ENCODE data around the gene UBASH3A. TPM values are rescaled to one million over a fixed set of nuclear protein-coding genes. Genes with fewer than 3 reads are reported as not detected.

The UBASH3A gene
- total RNA-seq, 1 experiment from 2014 or later: not detected

GRCh38 chr21:42432695-42433094 is 29.0 kb downstream of the UBASH3A start:
- POLR2A ChIA-PET: no interaction called here
- BruUV-seq (replicated peaks): no TSS peak

GRCh38 chr21:42433946-42434551 is 30.3 kb downstream of the UBASH3A start:
- H3K4me1 Mint-ChIP-seq (ENCODE audit: low read depth, unreplicated experiment): no peaks in the 10 kb centered on the region
- BruUV-seq (replicated peaks): no TSS peak
- H3K27me3 Mint-ChIP-seq (ENCODE audit: insufficient read depth, unreplicated experiment): peaks cover 14% of the 10 kb centered on the region
- no peaks in the 10 kb centered on the region for H3K4me1 ChIP-seq
- ChIA-PET POLR2A (no interaction called here), CTCF (no interaction called here)
- no peak for DNase-seq
- intact Hi-C loops (cut with micrococcal nuclease; ENCODE audit: unreplicated experiment): no loop called here
- TF ChIP-seq, protein P1, sequence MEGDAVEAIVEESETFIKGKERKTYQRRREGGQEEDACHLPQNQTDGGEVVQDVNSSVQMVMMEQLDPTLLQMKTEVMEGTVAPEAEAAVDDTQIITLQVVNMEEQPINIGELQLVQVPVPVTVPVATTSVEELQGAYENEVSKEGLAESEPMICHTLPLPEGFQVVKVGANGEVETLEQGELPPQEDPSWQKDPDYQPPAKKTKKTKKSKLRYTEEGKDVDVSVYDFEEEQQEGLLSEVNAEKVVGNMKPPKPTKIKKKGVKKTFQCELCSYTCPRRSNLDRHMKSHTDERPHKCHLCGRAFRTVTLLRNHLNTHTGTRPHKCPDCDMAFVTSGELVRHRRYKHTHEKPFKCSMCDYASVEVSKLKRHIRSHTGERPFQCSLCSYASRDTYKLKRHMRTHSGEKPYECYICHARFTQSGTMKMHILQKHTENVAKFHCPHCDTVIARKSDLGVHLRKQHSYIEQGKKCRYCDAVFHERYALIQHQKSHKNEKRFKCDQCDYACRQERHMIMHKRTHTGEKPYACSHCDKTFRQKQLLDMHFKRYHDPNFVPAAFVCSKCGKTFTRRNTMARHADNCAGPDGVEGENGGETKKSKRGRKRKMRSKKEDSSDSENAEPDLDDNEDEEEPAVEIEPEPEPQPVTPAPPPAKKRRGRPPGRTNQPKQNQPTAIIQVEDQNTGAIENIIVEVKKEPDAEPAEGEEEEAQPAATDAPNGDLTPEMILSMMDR (IDR thresholded peaks at IDR 0.05; ENCODE audit: insufficient read depth in 1 of 2, low read depth in 1 of 2, low read length in 1 of 2, severe bottlenecking in 1 of 2, unreplicated experiment in 1 of 2): no peak
- no peak overlapping the region for H3K4me3 ChIP-seq (ENCODE audit: low read depth, low read length)
- H3K27me3 ChIP-seq (replicated peaks; ENCODE audit: control insufficient read depth, insufficient read depth, low read length): no peaks in the 10 kb centered on the region
- no peaks in the 10 kb centered on the region for H3K9me3 Mint-ChIP-seq (ENCODE audit: unreplicated experiment)
- H3K27ac Mint-ChIP-seq (ENCODE audit: unreplicated experiment): no peak overlapping the region
- no peak overlapping the region for H3K4me3 Mint-ChIP-seq (ENCODE audit: unreplicated experiment)
- no peaks in the 10 kb centered on the region for H3K9me3 ChIP-seq
- H3K36me3 ChIP-seq (ENCODE audit: control insufficient read depth, insufficient read depth, low read length): no peaks in the 10 kb centered on the region
- H3K36me3 Mint-ChIP-seq (ENCODE audit: insufficient read depth, unreplicated experiment): no peaks in the 10 kb centered on the region

More at GRCh38 chr21:42432695-42433094, 29.0 kb downstream of the UBASH3A start:
- Histone ChIP-seq H3K36me3 (ENCODE audit: control insufficient read depth, insufficient read depth, low read length) (no peaks in the 10 kb centered on the region), H3K4me1 (no peaks in the 10 kb centered on the region), H3K9me3 (no peaks in the 10 kb centered on the region), H3K27me3 (replicated peaks; ENCODE audit: control insufficient read depth, insufficient read depth, low read length) (no peaks in the 10 kb centered on the region), H3K4me3 (ENCODE audit: low read depth, low read length) (no peak overlapping the region)
- CTCF ChIA-PET: interaction anchor here (0.5 kb wide), 1 partner anchor 123 kb away, joined by 7 read pairs; no protein-coding TSS in a partner anchor
- intact Hi-C loops (cut with micrococcal nuclease; ENCODE audit: unreplicated experiment): no loop called here
- DNase-seq: no peak
- Mint-ChIP-seq H3K27ac (ENCODE audit: unreplicated experiment) (no peak overlapping the region), H3K9me3 (ENCODE audit: unreplicated experiment) (no peaks in the 10 kb centered on the region), H3K27me3 (ENCODE audit: insufficient read depth, unreplicated experiment) (peaks cover 14% of the 10 kb centered on the region), H3K4me1 (ENCODE audit: low read depth, unreplicated experiment) (no peaks in the 10 kb centered on the region), H3K36me3 (ENCODE audit: insufficient read depth, unreplicated experiment) (no peaks in the 10 kb centered on the region), H3K4me3 (ENCODE audit: unreplicated experiment) (no peak overlapping the region)
- TF ChIP-seq, protein P1 (IDR thresholded peaks at IDR 0.05; ENCODE audit: insufficient read depth in 1 of 2, low read depth in 1 of 2, low read length in 1 of 2, severe bottlenecking in 1 of 2, unreplicated experiment in 1 of 2): no peak

DNA sequence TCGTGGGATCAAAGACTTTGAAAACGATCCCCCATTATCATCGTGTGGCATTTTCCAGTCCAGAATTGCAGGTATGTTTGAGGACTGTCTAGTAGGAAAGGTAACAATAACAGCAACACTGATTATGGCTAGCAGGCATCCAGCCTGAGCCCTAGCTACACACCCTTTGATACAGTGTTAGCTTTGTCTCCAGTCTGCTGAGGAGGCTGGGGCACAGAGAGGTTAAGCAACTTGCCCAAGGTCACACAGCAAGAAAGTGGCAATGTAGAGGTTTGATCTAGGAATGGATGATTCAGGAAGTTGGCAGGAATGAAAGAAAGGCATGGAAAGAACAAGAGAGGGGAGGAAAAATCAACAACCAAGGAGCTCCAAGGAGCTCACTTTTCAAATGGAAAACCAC is 31.2 kb downstream of the UBASH3A start:
- Mint-ChIP-seq H3K27ac (ENCODE audit: unreplicated experiment) (no peak overlapping the region), H3K4me1 (ENCODE audit: low read depth, unreplicated experiment) (no peaks in the 10 kb centered on the region), H3K36me3 (ENCODE audit: insufficient read depth, unreplicated experiment) (no peaks in the 10 kb centered on the region), H3K4me3 (ENCODE audit: unreplicated experiment) (no peak overlapping the region), H3K27me3 (ENCODE audit: insufficient read depth, unreplicated experiment) (peaks cover 14% of the 10 kb centered on the region), H3K9me3 (ENCODE audit: unreplicated experiment) (no peaks in the 10 kb centered on the region)
- Histone ChIP-seq H3K27me3 (replicated peaks; ENCODE audit: control insufficient read depth, insufficient read depth, low read length) (no peaks in the 10 kb centered on the region), H3K36me3 (ENCODE audit: control insufficient read depth, insufficient read depth, low read length) (no peaks in the 10 kb centered on the region), H3K4me3 (ENCODE audit: low read depth, low read length) (no peak overlapping the region), H3K9me3 (no peaks in the 10 kb centered on the region), H3K4me1 (no peaks in the 10 kb centered on the region)
- intact Hi-C loops (cut with micrococcal nuclease; ENCODE audit: unreplicated experiment): no loop called here
- TF ChIP-seq, protein P1 (IDR thresholded peaks at IDR 0.05; ENCODE audit: insufficient read depth in 1 of 2, low read depth in 1 of 2, low read length in 1 of 2, severe bottlenecking in 1 of 2, unreplicated experiment in 1 of 2): no peak
- no peak for DNase-seq
- ChIA-PET POLR2A (no interaction called here), CTCF (no interaction called here)
- BruUV-seq (replicated peaks): no TSS peak

All from Caco-2 (cell line).